Right cardiac atrium (tissue), 5 donors: Measurements from ENCODE around the gene FHIT. TPM values are rescaled to one million over a fixed set of nuclear protein-coding genes. Genes with fewer than 3 reads are reported as not detected.

ENCODE experiments used
- ATAC-seq, 2 donors: fragments of 200-7000 bp; cut with Tn5 transposase; one replicate each; pipeline versions ENCODE4 v1.8.0 to v1.9.1; 2020; ENCODE audit warnings: moderate library complexity in 2 of 2, mild to moderate bottlenecking in 1 of 2
- DNase-seq, 3 donors: peaks; one replicate each; pipeline ENCODE4 v3.0.0-alpha.2; 2020
- H3K27ac ChIP-seq: one replicate; pipeline ENCODE4 v1.5.1; 2013; ENCODE audit warnings: mild to moderate bottlenecking, low read length, control low read depth, moderate library complexity
- H3K27me3 ChIP-seq: one replicate; pipeline ENCODE4 v1.6.1; 2013; ENCODE audit not compliant: control insufficient read depth, insufficient read depth
- H3K4me1 ChIP-seq: one replicate; pipeline ENCODE4 v1.6.1; 2013; ENCODE audit warnings: low read length; ENCODE audit not compliant: control insufficient read depth, insufficient read depth
- H3K4me3 ChIP-seq: one replicate; pipeline ENCODE4 v1.5.1; 2013; ENCODE audit warnings: low read length, control low read depth
- H3K9me3 ChIP-seq: one replicate; pipeline ENCODE4 v1.6.1; 2013; ENCODE audit warnings: low read length; ENCODE audit not compliant: control insufficient read depth
- WGBS: extraction: QIAGEN DNeasy Blood & Tissue Kit; methylation state at CpG from one replicate; pipeline ENCODE4 v1.1.7; 2013; 5-methylcytosine and 5-hydroxymethylcytosine counted together
- intact Hi-C, 4 donors: fragments of 100-400 bp; cut with DNase I; formaldehyde crosslinking; loops; one replicate each; pipeline versions ENCODE4 v1.11.0 to v1.14.0; 2022 to 2023
- polyA plus RNA-seq: library from polyadenylated mRNA; stranded (reverse); fragments of 200-250 nt; gene quantifications from one replicate; pipeline ENCODE4 v1.2.3, GENCODE V29; 2013
- total RNA-seq, 4 donors: library from RNA; stranded (reverse); fragmentation: NEBNext Ultra II Directional; extraction: Animal tissue kit (Norgen Biotek cat#: 25700); gene quantifications; one replicate each; pipeline ENCODE4 v1.2.1, GENCODE V29; 2021
- donor health status: healthy with polysubstance abuse.
- donor health status: DM: no; HTN: yes; CAD: no.
- donor health status: DM: no; HTN: no; CAD: no.
- donor health status: DM: no; HTN: yes; CAD: no; lungs with severe emphysema.
- donor health status: DM: yes; HTN: yes; CAD: no.

FHIT gene
- total and polyA plus RNA-seq, 5 donors = 16.5 to 25.8 (median 21.4) TPM

GRCh38 chr3:60114191-60114590 lies 1137.1 kb downstream of the FHIT start:
- Histone ChIP-seq H3K4me1 (no peaks in the 10 kb centered on the region), H3K9me3 (no peaks in the 10 kb centered on the region), H3K27me3 (no peaks in the 10 kb centered on the region), H3K27ac (no peak overlapping the region), H3K4me3 (no peak overlapping the region)
- 79% methylated on average over 1 of the region's 1 CpG for WGBS
- DNase-seq (no peak), ATAC-seq (no peak)
- intact Hi-C loops = no loop called here

GRCh38 chr3:60107275-60107674 lies 1144.0 kb downstream of the FHIT start:
- Histone ChIP-seq H3K27ac (no peak overlapping the region), H3K4me3 (no peak overlapping the region), H3K4me1 (no peaks in the 10 kb centered on the region), H3K9me3 (no peaks in the 10 kb centered on the region), H3K27me3 (no peaks in the 10 kb centered on the region)
- no peak for ATAC-seq
- intact Hi-C loops = no loop called here
- WGBS = 89% methylated on average over 2 of the region's 2 CpGs
- DNase-seq = no peak

DNA sequence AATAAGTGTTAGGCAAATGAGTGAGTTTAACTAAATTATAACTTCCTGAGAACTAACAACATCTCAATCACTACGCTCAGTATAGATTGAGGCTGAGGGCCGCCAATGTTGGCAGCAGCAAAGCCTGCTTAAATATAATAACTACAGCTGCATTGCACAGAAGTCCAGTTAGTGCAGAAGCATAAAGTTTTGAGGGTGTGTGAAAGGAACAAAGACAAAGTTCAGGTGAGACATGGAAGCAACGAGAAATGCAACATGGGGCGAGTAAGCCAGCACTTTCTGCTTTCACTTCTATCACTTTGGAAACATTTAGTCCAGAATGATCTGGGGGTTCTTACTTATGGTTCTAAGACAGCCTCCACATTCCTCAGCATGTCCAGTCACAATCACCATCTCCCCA lies 1149.1 kb downstream of the FHIT start:
- Histone ChIP-seq H3K9me3 (no peaks in the 10 kb centered on the region), H3K27ac (no peak overlapping the region), H3K4me1 (no peaks in the 10 kb centered on the region), H3K4me3 (no peak overlapping the region), H3K27me3 (no peaks in the 10 kb centered on the region)
- DNase-seq (no peak), ATAC-seq (no peak)
- intact Hi-C loops = no loop called here
- WGBS = 94% methylated on average over 4 of the region's 4 CpGs

DNA sequence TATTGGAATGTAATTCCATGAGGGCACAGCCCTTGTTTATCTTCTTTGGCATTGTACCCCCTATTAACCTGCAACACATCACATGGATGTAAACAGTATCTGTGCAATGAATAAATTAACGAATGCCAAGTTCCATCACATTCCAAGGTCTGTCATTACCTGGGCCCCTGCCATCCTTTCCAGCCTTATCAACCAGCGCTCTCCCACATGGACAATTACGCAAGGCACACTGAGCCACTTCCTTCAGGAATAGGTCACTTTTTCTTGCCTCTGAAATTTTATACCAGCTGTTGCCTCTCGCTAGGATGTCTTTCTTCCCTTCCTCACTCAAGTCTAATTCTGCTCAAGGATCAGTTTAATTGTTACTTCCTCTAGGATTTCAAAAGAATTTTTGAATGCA lies 1149.6 kb downstream of the FHIT start:
- peak in 1 of 2 donors; percentile 20 for ATAC-seq
- 59% methylated on average over 4 of the region's 4 CpGs for WGBS
- Histone ChIP-seq H3K27ac (no peak overlapping the region), H3K27me3 (no peaks in the 10 kb centered on the region), H3K4me1 (no peaks in the 10 kb centered on the region), H3K4me3 (no peak overlapping the region), H3K9me3 (no peaks in the 10 kb centered on the region)
- peak in 2 of 3 donors; percentile 30 to 38 for DNase-seq
- intact Hi-C loops = no loop called here

GRCh38 chr3:60096403-60096802 lies 1154.8 kb downstream of the FHIT start:
- no peak for ATAC-seq

DNA sequence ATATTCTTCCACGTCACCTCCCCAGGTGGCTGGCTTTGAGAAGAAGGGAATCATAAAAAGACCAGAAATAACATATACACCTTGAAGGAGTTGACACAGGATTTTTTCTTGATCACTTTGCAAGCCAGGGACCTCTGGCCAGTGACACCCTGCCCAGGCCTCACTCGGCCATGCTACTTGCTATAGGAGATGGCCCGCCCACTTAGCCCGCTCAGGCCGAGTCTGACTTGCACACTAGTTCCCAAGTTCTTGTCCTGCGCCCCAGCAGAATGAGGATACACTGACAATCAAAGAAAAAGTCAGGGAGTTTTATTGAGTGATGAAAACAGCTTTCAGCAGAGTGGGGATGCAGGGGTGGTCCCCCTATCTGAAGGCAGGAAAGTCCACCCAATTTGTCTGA lies 1155.3 kb downstream of the FHIT start:
- H3K27ac ChIP-seq = no peak overlapping the region
- H3K27me3 ChIP-seq = no peaks in the 10 kb centered on the region
- ATAC-seq = no peak
- H3K4me3 ChIP-seq = no peak overlapping the region
- intact Hi-C loops = no loop called here
- 93% methylated on average over 6 of the region's 6 CpGs for WGBS
- DNase-seq = no peak
- no peaks in the 10 kb centered on the region for H3K4me1 ChIP-seq
- no peaks in the 10 kb centered on the region for H3K9me3 ChIP-seq

More at GRCh38 chr3:60096403-60096802, 1154.8 kb downstream of the FHIT start:
- no peak for DNase-seq
- Histone ChIP-seq H3K9me3 (no peaks in the 10 kb centered on the region), H3K4me1 (no peaks in the 10 kb centered on the region), H3K27me3 (no peaks in the 10 kb centered on the region), H3K27ac (no peak overlapping the region), H3K4me3 (no peak overlapping the region)
- WGBS = 76% methylated on average over 5 of the region's 5 CpGs
- intact Hi-C loops = no loop called here

GRCh38 chr3:60095516-60095915 lies 1155.7 kb downstream of the FHIT start:
- DNase-seq (no peak), ATAC-seq (no peak)
- no peak overlapping the region for H3K4me3 ChIP-seq
- H3K27me3 ChIP-seq = no peaks in the 10 kb centered on the region
- no peaks in the 10 kb centered on the region for H3K4me1 ChIP-seq
- no peaks in the 10 kb centered on the region for H3K9me3 ChIP-seq
- H3K27ac ChIP-seq = no peak overlapping the region
- intact Hi-C loops = no loop called here
- 57% methylated on average over 4 of the region's 4 CpGs for WGBS

DNA sequence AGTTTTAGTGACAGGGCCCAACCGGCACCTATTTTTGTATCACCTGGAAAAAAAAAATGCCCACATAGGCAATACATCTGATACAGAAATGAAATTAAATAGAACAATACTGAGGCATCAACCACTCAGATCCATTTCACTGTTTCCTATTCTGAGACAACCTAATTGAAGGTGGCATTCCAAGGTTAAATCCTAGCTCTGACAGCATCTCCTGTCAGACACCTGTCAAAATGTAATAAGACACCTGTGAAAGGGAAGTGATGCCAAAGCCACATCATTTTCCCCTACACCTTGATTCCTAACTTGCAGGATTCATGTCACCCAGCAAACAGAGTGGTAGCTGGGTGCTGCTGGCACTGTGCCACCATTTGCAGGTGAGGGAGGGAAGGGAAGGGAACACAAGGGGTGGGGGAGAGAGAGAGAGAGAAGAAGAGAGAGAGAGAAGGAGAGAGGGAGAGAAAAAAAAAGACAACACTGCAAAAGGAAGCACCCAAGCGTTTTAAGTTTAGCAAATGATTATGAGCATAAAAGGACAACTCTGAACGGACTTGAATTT lies 1156.8 kb downstream of the FHIT start:
- H3K27me3 ChIP-seq = no peaks in the 10 kb centered on the region
- no peak for ATAC-seq
- no peak overlapping the region for H3K27ac ChIP-seq
- intact Hi-C loops = no loop called here
- 69% methylated on average over 3 of the region's 3 CpGs for WGBS
- DNase-seq = no peak
- no peaks in the 10 kb centered on the region for H3K4me1 ChIP-seq
- H3K4me3 ChIP-seq = no peak overlapping the region
- no peaks in the 10 kb centered on the region for H3K9me3 ChIP-seq

DNA sequence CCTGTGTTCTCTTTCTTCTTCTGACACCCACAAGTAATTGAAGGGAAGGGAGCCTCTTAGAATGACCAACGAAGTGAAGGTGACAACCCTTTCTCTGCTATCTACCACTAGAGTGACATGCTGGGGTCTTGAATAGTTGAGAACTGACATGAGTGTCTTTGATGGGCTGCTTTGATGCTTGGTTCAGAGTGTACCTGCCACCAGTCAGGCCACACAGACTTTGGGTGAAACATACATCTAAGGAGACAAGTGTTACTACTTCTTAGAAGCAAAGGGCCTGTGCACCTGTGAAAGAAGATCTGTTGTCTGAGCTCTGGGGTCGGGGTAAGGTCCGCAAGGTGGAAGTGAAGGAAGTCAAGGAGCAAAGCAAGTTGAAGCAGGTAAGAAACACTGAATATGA lies 1160.7 kb downstream of the FHIT start:
- Histone ChIP-seq H3K4me1 (no peaks in the 10 kb centered on the region), H3K4me3 (no peak overlapping the region), H3K27ac (no peak overlapping the region), H3K27me3 (no peaks in the 10 kb centered on the region), H3K9me3 (no peaks in the 10 kb centered on the region)
- DNase-seq (no peak), ATAC-seq (no peak)
- intact Hi-C loops = no loop called here
- 83% methylated on average over 3 of the region's 3 CpGs for WGBS

GRCh38 chr3:60086811-60087210 lies 1164.4 kb downstream of the FHIT start:
- WGBS = 79% methylated on average over 2 of the region's 2 CpGs
- intact Hi-C loops = no loop called here
- no peak for ATAC-seq
- DNase-seq = no peak
- no peaks in the 10 kb centered on the region for H3K4me1 ChIP-seq
- H3K27me3 ChIP-seq = no peaks in the 10 kb centered on the region
- no peaks in the 10 kb centered on the region for H3K9me3 ChIP-seq
- no peak overlapping the region for H3K27ac ChIP-seq
- H3K4me3 ChIP-seq = no peak overlapping the region

GRCh38 chr3:60085649-60086048 lies 1165.6 kb downstream of the FHIT start:
- no peak for ATAC-seq
- H3K27ac ChIP-seq = no peak overlapping the region
- no peaks in the 10 kb centered on the region for H3K27me3 ChIP-seq
- no peaks in the 10 kb centered on the region for H3K4me1 ChIP-seq
- no peak for DNase-seq
- intact Hi-C loops = no loop called here
- H3K4me3 ChIP-seq = no peak overlapping the region
- no peaks in the 10 kb centered on the region for H3K9me3 ChIP-seq

GRCh38 chr3:60081381-60082095 lies 1169.7 kb downstream of the FHIT start:
- no peak for DNase-seq
- Histone ChIP-seq H3K27me3 (no peaks in the 10 kb centered on the region), H3K27ac (no peak overlapping the region), H3K4me3 (no peak overlapping the region), H3K9me3 (no peaks in the 10 kb centered on the region), H3K4me1 (no peaks in the 10 kb centered on the region)
- ATAC-seq = no peak
- intact Hi-C loops = no loop called here
- 68% methylated on average over 5 of the region's 5 CpGs for WGBS
